ENCODE results near the gene SLC13A3.

- TF ChIP-seq, protein P1, sequence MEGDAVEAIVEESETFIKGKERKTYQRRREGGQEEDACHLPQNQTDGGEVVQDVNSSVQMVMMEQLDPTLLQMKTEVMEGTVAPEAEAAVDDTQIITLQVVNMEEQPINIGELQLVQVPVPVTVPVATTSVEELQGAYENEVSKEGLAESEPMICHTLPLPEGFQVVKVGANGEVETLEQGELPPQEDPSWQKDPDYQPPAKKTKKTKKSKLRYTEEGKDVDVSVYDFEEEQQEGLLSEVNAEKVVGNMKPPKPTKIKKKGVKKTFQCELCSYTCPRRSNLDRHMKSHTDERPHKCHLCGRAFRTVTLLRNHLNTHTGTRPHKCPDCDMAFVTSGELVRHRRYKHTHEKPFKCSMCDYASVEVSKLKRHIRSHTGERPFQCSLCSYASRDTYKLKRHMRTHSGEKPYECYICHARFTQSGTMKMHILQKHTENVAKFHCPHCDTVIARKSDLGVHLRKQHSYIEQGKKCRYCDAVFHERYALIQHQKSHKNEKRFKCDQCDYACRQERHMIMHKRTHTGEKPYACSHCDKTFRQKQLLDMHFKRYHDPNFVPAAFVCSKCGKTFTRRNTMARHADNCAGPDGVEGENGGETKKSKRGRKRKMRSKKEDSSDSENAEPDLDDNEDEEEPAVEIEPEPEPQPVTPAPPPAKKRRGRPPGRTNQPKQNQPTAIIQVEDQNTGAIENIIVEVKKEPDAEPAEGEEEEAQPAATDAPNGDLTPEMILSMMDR (IDR thresholded peaks at IDR 0.05; ENCODE audit: insufficient read depth, low read length, poor library complexity, severe bottlenecking) = no peak
- no peak for TF ChIP-seq EZH2phosphoT487 (conservative IDR thresholded peaks at IDR 0.05; ENCODE audit: low read length)
Observed at GRCh38 chr20:46610145-46610544, 41.1 kb downstream of the SLC13A3 start.
